DMS 273 (cell line): ENCODE measurements around the gene CREB5.

Source experiments
- DNase-seq: peaks from one replicate; lab custom pipeline; 2025; ENCODE audit not compliant: unreplicated experiment; lab: John Stamatoyannopoulos, UW

CREB5 gene

DNA sequence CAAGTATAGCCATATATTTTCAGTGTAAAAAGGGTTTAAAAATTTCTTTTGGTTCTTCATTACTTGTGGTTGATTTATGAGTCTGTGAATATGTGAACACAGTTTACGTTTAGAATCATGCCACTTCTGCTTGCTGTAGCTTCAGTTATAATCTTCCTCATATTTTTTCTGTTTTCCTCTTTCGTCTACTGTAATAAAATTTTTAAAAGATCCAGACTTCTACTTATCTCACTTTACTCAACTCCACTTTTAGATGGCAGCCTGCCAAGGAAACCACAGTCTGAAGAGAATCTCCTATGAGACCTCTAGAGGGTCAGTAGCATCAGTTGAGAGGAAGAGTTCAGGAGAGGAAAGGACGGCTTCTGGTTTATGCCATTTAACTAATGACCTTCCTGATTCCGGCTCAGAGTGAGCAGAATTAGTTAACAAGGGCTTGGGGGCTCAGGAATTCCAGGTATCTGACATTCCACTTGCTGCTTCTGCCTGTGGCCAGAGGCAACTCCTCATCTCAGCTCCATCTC, 21.4 kb downstream of the CREB5 start:
- peak; percentile 48 for DNase-seq

DNA sequence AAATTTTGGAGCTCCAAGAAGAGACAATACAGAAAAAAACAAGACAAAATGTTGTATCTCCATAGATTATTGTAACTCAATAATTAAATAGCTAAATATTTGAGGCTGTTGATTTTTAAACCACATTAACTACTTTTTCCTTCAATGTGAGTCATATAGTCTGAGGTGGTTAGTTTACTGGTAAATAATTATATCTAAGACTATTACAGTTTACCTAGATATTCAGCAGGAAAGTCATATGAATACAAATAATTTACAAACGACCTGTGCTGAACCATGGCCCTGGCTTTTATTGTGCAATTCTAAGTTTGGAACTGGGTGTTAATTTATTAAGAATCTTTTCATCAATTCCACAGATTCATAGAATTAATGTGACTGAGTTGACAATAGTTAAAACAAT, 22.2 kb downstream of the CREB5 start:
- no peak for DNase-seq

DNA sequence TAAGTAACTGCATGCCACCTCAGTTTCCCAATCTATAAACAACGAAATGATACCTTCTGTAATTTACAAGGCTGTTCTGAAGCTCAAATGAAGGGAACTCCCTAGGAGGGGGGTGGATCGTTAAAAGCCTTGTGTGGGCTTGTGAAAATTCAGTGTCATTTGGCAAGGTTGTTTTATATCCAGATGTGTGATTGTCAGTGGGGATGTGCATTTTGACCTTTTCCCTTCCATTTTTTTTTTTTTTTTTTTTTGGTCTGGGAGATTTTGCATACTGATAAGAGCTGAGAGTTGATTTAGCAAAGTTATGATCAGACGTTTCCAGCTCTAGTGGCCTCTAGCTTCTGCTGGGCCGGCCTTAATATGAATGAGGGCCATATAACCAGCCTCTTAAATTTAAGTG, 22.8 kb downstream of the CREB5 start:
- peak; percentile 10 for DNase-seq

GRCh38 chr7:28435732-28436378, 23.5 kb downstream of the CREB5 start:
- DNase-seq = peak; percentile 37

DNA sequence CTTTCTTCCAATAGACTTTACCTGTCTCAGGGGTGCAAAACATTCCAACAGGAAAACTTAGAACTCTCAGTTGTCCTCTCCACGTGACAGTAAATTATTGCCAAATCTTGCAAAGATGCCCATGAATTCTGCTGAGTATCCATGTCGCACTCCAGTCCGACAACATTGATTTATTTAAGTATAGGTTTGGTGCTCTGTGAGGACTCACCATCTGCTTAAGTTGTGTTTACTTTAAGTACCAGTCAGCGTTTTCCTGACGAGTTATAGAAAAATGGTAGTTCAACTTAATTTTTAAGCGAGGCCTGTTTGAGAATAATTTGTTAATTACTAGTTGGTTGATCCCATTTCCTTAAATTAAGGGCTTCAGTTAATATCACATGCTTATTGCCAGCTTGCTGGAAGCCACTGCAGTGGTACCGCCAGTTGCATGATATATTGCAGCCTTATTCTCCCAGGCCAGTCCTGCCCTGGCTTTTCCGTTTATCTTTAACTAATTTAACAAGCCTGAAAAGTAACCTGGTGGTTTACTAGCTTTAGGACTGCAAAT, 27.8 kb downstream of the CREB5 start:
- no peak for DNase-seq

DNA sequence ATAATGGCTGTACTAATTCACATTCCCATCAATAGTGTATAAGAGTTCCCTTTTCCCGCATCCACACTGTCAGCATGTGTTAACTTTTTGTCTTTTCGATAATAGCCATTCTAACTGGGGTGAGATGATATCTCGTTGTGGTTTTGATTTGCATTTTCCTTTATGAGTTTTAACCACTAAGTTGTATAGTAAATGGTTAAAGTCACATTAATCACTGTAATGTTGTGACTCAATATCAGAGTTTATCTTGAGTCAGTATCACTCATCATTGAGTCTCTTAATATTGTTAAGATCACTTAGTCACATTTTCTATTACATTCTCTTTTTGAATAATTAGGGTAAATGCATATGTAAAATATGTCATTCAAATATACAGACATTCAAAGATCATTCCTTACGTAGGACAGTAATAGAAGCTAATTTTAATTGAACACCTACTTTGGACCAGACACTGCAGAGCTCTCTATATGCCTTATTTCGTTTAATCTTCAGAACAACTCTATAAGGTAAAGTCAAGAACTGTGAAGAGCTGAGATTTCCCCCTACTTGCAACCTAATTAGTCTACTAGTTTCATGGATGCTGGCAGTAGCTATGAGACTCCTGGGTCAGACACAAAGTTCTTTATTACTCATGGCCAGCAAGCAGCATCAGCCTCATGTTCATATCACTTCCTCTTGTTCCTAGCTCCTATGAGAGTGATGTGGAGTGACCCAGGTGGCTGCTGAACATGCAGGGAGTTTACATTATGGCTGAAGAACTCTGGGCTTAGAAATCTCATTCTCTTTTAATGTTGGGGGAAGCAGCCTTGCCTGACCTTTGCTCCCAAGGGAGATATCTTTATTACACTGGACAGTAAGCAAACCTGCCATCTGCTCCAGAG, 30.5 kb downstream of the CREB5 start:
- DNase-seq = peak; percentile 28

DNA sequence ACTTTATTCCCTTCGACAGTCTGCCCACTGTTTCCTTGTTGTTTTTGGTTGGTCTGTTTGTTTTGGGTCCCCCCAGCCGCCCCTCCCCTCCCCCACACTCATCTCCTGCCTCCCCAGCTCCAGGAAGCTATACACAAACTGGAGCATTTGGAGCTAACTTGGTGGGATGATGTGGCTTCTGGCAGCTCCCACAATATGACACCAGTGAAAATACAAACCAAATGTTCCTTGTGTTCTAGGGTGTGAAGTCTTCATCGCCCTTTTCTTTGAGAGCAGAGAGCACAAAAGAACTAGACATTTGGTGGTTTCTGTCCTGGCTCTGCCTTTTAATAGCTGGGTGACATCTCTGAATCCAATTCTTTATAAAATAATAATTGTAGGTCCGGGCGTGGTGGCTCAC, 33.8 kb downstream of the CREB5 start:
- no peak for DNase-seq

DNA sequence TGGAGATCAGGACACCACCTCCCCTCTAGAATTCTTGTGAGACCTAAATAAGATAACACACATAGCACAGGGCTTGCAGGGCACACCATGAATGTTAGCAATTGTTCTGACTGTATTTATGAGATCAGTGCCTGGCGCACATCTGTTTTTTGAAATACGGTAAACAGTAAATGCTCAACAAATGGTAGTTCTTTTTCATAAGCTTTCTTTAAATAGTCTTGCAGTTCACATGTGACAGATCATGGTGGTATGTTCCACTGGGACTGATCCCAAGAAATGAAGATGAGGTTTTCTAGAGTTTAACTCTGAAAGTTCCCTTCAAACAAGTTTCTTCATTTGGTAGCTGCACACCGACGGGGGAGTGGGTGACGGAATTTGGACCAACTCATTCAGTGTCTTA, 34.8 kb downstream of the CREB5 start:
- DNase-seq = no peak

DNA sequence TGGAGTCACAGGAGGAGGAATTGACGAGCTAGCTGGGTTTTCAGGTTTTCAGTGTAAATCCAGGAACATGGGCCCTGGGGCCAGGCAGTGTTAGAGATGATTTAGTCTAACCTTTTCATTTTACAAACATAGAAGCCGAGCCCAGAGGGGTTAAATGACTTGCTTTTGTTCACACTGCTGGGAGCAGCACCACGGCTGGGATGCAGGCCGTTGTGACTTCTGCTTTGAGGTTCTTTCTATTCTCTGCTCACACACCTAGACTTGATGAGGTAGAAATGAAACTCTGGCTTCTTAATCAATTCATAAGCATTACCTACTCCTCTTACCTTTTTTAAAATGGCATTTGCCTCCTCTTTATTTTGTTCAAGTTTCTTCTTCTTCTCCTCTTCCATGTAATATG, 36.4 kb downstream of the CREB5 start:
- no peak for DNase-seq

DNA sequence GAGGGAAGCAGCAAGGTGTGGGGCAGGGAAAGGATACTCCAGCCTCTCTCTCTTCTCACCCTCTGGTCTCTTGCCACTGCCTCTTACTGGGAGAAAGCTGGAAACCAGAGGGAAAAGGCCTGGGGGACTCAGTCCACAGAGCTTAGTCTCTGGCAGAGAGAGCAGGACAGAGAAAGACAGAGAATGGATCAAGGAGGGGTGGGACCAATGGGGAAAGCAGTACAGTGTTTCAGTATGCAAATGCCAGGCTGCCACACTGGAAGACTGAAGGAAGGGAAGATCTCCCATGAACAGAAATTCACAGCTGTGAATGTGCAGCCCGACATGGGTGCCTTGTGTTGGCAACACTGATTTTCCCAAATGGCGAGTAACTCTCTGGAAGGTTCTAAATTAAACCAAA, 40.4 kb downstream of the CREB5 start:
- DNase-seq = no peak

DNA sequence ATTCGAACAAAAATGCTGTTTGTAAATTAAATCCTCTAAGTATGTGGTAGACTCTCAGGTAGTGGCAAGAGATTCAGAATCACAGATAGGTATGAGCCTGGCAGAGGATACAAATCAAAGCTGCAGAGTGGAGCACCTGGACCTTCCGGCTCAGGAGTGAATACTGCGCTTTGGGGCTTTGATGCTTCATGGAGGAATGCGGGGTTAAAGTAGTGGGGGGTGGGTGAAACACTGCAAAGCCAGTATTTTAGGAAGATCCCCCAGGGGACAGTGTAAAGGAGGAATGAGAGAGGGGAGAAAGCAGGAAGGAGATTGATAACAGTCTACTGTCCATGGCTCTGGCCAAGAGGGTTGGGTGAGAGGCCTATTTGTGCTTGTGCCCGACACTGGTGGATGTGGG, 43.2 kb downstream of the CREB5 start:
- no peak for DNase-seq

GRCh38 chr7:28456044-28456443, 43.7 kb downstream of the CREB5 start:
- DNase-seq = no peak

GRCh38 chr7:28458732-28459131, 46.4 kb downstream of the CREB5 start:
- DNase-seq = peak; percentile 28

- no peak for DNase-seq
Observed at GRCh38 chr7:28459306-28459705, 47.0 kb downstream of the CREB5 start.

GRCh38 chr7:28465697-28466096, 53.4 kb downstream of the CREB5 start:
- no peak for DNase-seq

GRCh38 chr7:28466341-28466740, 54.0 kb downstream of the CREB5 start:
- DNase-seq = no peak

GRCh38 chr7:28466885-28467284, 54.6 kb downstream of the CREB5 start:
- DNase-seq = no peak

DNA sequence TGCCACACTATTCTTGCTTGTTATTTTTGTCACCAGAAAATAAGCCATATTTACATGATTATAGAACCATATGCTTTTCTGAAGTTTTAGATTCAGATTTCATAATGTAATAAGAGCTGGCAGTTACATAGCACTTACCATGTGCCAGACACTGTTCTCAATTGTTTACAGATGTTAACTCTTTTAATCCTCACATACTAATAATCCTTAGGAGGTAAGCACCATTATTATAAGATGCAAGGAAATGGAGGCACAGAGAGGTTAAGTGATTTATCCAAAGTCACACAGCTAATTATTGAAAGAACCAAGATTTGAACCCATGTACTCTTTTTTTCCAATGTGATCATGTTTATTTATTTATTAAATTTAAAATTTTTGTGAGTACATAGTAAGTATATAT, 57.2 kb downstream of the CREB5 start:
- no peak for DNase-seq

- DNase-seq = no peak
Observed at GRCh38 chr7:28470344-28470743, 58.0 kb downstream of the CREB5 start.

- DNase-seq = no peak
Observed at GRCh38 chr7:28472332-28472731, 60.0 kb downstream of the CREB5 start.

DNA sequence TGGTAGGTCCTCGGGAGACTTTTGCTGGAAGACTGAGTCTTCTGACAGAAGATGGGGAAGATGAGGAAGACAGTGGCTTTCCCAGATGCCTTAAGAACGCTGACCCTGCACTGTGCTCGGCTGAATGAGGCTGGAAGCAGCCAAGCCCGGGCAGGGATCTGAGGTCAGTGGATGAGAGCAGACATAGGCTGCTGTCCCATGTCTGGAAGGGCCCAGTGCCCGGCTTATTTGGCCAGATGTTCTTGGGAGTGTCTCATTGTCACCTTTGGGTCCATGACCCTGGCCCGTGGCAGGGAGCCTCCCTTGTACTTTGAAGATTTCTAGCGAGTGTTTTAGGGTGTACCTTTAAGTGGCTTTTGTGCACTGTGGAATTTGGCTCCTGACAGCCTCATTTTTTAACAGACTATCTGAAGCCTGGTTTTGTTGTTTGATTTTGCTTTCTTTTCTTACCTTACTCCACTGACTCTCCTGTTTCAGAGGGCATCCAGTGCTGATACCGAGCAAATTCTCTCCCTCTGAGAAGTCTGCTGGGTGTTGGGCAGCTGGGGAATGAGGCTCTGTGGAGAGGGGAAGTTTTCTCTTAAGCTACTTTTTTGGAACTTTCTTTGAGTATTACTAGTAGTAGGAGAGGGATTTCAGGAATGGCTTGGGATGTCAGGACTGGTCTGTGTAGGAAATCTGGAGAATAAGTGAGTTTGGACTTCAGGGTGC, 61.4 kb downstream of the CREB5 start:
- DNase-seq = no peak

GRCh38 chr7:28474282-28474638, 61.9 kb downstream of the CREB5 start:
- no peak for DNase-seq
